Psoas muscle (tissue), 8 donors: Measurements from ENCODE around the gene ACTN1. TPM values are rescaled to one million over a fixed set of nuclear protein-coding genes. Genes with fewer than 3 reads are reported as not detected.
A peak's percentile ranks its signal among the peaks of the same experiment; 100 is the strongest.

Experiments
- ATAC-seq, 4 donors: fragments of 200-7000 bp; cut with Tn5 transposase; one replicate each; pipeline ENCODE4 v1.9.1; 2020; ENCODE audit warnings: moderate library complexity in 3 of 4, mild to moderate bottlenecking in 2 of 4
- DNase-seq, 2 donors: peaks; one replicate each; pipeline ENCODE4 v3.0.0-alpha.2; 2020
- H3K27ac ChIP-seq: fragments of 200-600 bp; one replicate; pipeline ENCODE4 v1.8.0; 2022
- H3K27me3 ChIP-seq, 3 donors: fragments of 200-600 bp in 1 of 3; one replicate each; pipeline versions ENCODE4 v1.6.1 to v1.8.0; 2013 to 2022; ENCODE audit warnings: low read length in 2 of 3, mild to moderate bottlenecking in 2 of 3, moderate library complexity in 1 of 3; ENCODE audit not compliant: insufficient read depth in 3 of 3
- H3K36me3 ChIP-seq, 2 donors: fragments of 200-600 bp in 1 of 2; one replicate each; pipeline versions ENCODE4 v1.6.1 to v1.8.0; 2013 to 2022; ENCODE audit warnings: low read depth in 1 of 2, mild to moderate bottlenecking in 1 of 2, moderate library complexity in 1 of 2; ENCODE audit not compliant: insufficient read depth in 1 of 2
- H3K4me1 ChIP-seq: fragments of 200-600 bp; one replicate; pipeline ENCODE4 v1.8.0; 2022
- H3K4me3 ChIP-seq: fragments of 200-600 bp; one replicate; pipeline ENCODE4 v1.8.0; 2022; ENCODE audit warnings: mild to moderate bottlenecking
- H3K9me3 ChIP-seq: fragments of 200-600 bp; one replicate; pipeline ENCODE4 v1.8.0; 2022
- WGBS, 3 donors: extraction: QIAGEN DNeasy Blood & Tissue Kit; methylation state at CpG; one replicate each; pipeline versions ENCODE4 v1.1.6 to v1.1.7; 2013; 5-methylcytosine and 5-hydroxymethylcytosine counted together
- intact Hi-C, 2 donors: fragments of 100-400 bp; cut with DNase I; formaldehyde crosslinking; loops; one replicate each; pipeline versions ENCODE4 v1.11.0 to v1.14.2; 2022
- polyA plus RNA-seq, 3 donors: library from polyadenylated mRNA; stranded (reverse); fragments of 200-250 nt; gene quantifications; one replicate each; pipeline ENCODE4 v1.2.3, GENCODE V29; 2013
- total RNA-seq, 4 donors: library from RNA; stranded (reverse); fragmentation: NEBNext Ultra II Directional in 2 of 4; extraction: Animal tissue kit (Norgen Biotek cat#: 25700) in 2 of 4; gene quantifications; one replicate each; pipeline versions ENCODE4 v1.2.1 to v1.2.4, GENCODE V29; 2021 to 2023
- TF ChIP-seq, protein P1 (sequence below): fragments of 200-600 bp; IDR thresholded peaks from one replicate; pipeline ENCODE4 v1.8.0; 2022; ENCODE audit warnings: antibody characterized with exemption
- donor health status: healthy with polysubstance abuse.
- donor health status: DM: no; HTN: no; CAD: no; lungs with moderate emphysema.
- donor health status: Bipolar disorder and iron deficiency.
- donor health status: healthy.
- donor health status: DM: yes; HTN: yes; CAD: no.
- donor health status: DM: no; HTN: no; CAD: no.
- donor health status: DM: no; HTN: no; CAD: no.
- donor health status: DM: yes; HTN: yes; CAD: no.

The ACTN1 gene
- total and polyA plus RNA-seq, 7 donors: 5.8 to 23.7 (median 10.9) TPM

GRCh38 chr14:68824517-68825347 lies 154.4 kb downstream of the ACTN1 start:
- intact Hi-C loops: loop anchor here in 1 of 2 donors (5.0 kb wide), 1 partner anchor 892 kb away; no protein-coding TSS in a partner anchor
- Histone ChIP-seq H3K4me3 (no peak overlapping the region), H3K4me1 (no peaks in the 10 kb centered on the region), H3K9me3 (no peaks in the 10 kb centered on the region), H3K36me3 (no peaks in the 10 kb centered on the region), H3K27me3 (no peaks in the 10 kb centered on the region), H3K27ac (no peak overlapping the region)
- TF ChIP-seq, protein P1, sequence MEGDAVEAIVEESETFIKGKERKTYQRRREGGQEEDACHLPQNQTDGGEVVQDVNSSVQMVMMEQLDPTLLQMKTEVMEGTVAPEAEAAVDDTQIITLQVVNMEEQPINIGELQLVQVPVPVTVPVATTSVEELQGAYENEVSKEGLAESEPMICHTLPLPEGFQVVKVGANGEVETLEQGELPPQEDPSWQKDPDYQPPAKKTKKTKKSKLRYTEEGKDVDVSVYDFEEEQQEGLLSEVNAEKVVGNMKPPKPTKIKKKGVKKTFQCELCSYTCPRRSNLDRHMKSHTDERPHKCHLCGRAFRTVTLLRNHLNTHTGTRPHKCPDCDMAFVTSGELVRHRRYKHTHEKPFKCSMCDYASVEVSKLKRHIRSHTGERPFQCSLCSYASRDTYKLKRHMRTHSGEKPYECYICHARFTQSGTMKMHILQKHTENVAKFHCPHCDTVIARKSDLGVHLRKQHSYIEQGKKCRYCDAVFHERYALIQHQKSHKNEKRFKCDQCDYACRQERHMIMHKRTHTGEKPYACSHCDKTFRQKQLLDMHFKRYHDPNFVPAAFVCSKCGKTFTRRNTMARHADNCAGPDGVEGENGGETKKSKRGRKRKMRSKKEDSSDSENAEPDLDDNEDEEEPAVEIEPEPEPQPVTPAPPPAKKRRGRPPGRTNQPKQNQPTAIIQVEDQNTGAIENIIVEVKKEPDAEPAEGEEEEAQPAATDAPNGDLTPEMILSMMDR: peak; percentile 84
- peak; percentile 89 to 92 for DNase-seq
- ATAC-seq: peak; percentile 89 to 97 (median 96)
- 18 to 24% (median 19%) methylated on average over 11 of the region's 11 CpGs for WGBS, 3 donors

GRCh38 chr14:68824207-68824516 lies 154.9 kb downstream of the ACTN1 start:
- H3K4me1 ChIP-seq: no peaks in the 10 kb centered on the region
- no peaks in the 10 kb centered on the region for H3K36me3 ChIP-seq
- no peak overlapping the region for H3K27ac ChIP-seq
- H3K4me3 ChIP-seq: no peak overlapping the region
- H3K27me3 ChIP-seq: no peaks in the 10 kb centered on the region
- ATAC-seq (peak in 1 of 4 donors; percentile 4), DNase-seq (no peak)
- WGBS, 3 donors: 93 to 100% (median 100%) methylated on average over 1 of the region's 1 CpG
- no peaks in the 10 kb centered on the region for H3K9me3 ChIP-seq
- TF ChIP-seq, protein P1: no peak
- intact Hi-C loops: loop anchor here in 1 of 2 donors (5.0 kb wide), 1 partner anchor 892 kb away; no protein-coding TSS in a partner anchor

Other genes with a start within 250 kb of the ACTN1 start
- 100 to 1,000 TPM in 3 of 4 donors, 10 to 100 TPM in 1; 59.4 to 225 (median 160) TPM for gene ZFP36L1, start 186.2 kb downstream of the ACTN1 start, total RNA-seq
- gene ZFP36L1, start 186.2 kb downstream of the ACTN1 start, polyA plus RNA-seq: 100 to 1,000 TPM in 1 of 3 donors, 10 to 100 TPM in 2; 45.4 to 144 (median 46.8) TPM
- gene DCAF5, start 173.8 kb upstream of the ACTN1 start, total RNA-seq: 10 to 100 TPM; 74.3 to 86.3 (median 78.7) TPM
- 10 to 100 TPM in 2 of 3 donors, 1 to 10 TPM in 1; 9.1 to 74.7 (median 24.4) TPM for gene DCAF5, start 173.8 kb upstream of the ACTN1 start, polyA plus RNA-seq
- gene EXD2, start 212.2 kb upstream of the ACTN1 start, total RNA-seq: 10 to 100 TPM; 12.6 to 17.3 (median 13.6) TPM
- 10 to 100 TPM in 2 of 3 donors, 1 to 10 TPM in 1; 6.8 to 12.5 (median 10.1) TPM for gene EXD2, start 212.2 kb upstream of the ACTN1 start, polyA plus RNA-seq